Measurements from ENCODE around the gene CBX3.

DNA sequence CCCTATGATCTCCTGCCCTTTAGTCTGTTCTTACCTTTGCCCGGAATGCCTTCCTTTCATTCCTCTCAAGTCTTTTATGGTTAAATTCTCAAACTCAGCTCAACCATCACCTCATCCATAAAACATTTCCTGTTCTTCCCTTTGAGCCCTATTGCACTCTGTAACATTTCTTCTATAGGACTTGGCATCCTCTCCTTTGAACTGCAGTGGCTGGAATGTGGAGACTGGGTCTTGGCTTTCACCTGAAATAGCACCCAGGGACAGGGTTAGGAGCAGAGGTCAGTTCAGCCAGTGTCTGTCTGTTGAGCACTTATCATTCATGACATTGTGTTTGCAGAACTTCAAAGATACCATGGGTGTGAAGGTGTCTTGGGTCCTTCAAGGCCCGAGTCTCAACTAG is 42.3 kb upstream of the CBX3 start:
- TF ChIP-seq, protein P1, sequence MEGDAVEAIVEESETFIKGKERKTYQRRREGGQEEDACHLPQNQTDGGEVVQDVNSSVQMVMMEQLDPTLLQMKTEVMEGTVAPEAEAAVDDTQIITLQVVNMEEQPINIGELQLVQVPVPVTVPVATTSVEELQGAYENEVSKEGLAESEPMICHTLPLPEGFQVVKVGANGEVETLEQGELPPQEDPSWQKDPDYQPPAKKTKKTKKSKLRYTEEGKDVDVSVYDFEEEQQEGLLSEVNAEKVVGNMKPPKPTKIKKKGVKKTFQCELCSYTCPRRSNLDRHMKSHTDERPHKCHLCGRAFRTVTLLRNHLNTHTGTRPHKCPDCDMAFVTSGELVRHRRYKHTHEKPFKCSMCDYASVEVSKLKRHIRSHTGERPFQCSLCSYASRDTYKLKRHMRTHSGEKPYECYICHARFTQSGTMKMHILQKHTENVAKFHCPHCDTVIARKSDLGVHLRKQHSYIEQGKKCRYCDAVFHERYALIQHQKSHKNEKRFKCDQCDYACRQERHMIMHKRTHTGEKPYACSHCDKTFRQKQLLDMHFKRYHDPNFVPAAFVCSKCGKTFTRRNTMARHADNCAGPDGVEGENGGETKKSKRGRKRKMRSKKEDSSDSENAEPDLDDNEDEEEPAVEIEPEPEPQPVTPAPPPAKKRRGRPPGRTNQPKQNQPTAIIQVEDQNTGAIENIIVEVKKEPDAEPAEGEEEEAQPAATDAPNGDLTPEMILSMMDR (IDR thresholded peaks at IDR 0.05; ENCODE audit: low read depth, low read length), result no peak
- TF ChIP-seq EZH2phosphoT487 (IDR thresholded peaks at IDR 0.05; ENCODE audit: low read depth), result no peak
